GM21737 (cell line): Measurements from ENCODE around the gene GPM6B.
"Not testable (repeated sequence)": the region's sequence is repeated elsewhere in the genome, so short reads cannot be mapped to it uniquely, and the experiment has no call there.

Experiments used
- ATAC-seq: cut with Tn5 transposase; IDR thresholded peaks from one replicate; pipeline ENCODE4 v1.9.1; 2021; ENCODE audit warnings: mild to moderate bottlenecking, moderate library complexity; ENCODE audit not compliant: unreplicated experiment

GPM6B gene

DNA sequence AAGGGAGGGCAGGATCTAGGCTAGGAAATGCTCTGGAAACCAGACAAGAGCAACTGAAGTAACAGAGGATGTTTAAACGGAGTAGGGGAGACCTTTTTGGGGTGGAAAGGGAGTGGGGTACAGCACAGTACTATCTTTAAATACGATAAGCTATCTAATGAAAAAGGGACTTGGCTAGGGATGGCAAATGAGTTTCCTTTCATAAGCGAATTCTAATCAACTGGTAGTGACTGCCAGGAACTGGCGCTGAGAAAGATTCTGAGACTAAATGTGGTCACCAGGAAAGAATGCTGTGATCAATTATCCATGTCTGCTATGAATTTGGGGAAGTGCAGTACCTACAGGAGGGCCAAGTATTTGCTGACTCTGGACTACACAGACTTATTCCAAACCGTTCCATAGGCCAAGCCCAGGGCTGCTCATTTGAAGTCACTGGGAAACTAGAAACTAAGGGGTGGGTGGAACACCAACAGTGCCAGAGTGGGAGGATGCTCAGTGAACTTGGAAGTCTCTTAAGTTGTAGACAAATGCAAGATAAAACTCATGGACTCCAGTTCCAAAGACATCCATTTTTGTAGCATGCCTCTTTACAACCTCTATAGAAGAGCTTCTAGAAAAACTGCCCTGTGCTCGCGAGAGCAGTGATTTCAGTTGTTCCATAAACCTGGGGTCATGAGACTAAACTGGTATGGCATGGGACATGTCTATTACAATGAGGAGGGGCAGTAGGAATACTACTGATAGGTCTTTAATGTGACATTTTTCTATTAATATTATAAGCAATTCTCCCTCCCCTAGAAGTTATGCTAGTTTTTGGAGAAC is 84.4 kb downstream of the GPM6B start:
- ATAC-seq: no peak

DNA sequence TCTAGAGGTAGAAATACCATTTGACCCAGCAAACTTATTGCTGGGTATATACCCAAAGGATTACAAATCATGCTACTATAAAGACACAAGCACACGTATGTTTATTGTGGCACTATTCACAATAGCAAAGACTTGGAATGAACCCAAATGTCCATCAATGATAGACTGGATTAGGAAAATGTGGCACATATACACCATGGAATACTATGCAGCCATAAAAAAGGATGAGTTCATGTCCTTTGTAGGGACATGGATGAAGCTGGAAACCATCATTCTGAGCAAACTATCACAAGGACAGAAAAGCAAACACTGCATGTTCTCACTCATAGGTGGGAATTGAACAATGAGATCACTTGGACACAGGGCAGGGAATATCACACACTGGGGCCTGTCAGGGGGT is 86.4 kb downstream of the GPM6B start:
- not testable (repeated sequence) for ATAC-seq

DNA sequence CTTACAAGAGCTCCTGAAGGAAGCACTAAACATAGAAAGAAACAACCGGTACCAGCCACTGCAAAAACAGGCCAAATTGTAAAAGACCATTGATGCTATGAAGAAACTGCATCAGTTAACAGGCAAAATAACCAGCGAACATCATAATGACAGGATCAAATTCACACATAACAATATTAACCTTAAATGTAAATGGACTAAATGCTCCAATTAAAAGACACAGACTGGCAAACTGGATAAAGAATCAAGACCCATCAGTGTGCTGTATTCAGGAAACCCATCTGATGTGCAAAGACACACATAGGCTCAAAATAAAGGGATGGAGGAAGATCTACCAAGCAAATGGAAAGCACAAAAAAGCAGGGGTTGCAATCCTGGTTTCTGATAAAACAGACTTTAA is 90.3 kb downstream of the GPM6B start:
- not testable (repeated sequence) for ATAC-seq

DNA sequence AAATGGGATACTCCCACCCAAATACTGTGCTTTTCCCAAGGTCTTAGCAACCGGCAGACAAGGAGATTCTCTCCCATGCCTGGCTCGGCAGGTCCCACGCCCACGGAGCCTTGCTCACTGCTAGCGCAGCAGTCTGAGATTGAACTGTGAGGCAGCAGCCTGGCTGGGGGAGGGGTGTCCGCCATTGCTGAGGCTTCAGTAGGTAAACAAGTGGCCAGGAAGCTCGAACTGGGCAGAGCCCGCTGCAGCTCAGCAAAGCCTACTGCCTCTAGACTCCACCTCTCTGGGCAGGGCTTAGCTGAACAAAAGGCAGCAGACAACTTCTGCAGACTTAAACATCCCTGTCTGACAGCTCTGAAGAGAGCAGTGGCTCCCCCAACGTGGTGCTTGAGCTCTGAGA is 92.0 kb downstream of the GPM6B start:
- ATAC-seq: not testable (repeated sequence)

DNA sequence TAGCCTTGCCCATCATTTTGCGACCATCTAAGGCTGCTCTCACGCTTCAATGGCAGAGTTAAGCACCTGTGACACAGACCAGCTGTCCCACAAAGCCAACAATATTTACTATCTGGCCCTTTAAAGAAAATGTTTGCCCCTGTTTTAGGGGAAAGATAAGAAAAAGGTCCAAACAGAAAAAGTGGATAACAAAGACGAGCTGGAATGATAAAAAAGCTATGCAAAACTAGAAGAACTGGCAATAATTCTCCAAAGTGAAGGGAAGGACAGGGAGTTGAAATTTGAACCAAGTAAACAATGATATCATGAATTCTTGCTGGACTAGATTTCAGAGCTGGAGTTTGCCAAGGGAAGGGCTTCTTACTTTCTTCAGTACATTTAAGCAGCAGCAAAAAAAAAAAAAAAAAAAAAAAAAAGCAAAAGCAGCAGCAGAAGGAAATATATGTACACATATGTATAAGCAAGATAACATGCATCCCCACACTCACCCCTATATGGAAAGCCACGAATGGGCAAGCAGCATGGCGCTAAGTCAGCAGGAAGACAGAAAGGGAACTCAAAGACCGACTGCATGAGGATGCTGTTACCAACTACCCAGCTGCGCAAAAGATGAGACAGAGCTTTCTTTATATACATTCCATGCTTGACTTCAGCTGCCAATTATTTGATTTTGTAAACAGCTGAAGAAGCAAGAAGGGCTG is 94.9 kb downstream of the GPM6B start:
- ATAC-seq: no peak

DNA sequence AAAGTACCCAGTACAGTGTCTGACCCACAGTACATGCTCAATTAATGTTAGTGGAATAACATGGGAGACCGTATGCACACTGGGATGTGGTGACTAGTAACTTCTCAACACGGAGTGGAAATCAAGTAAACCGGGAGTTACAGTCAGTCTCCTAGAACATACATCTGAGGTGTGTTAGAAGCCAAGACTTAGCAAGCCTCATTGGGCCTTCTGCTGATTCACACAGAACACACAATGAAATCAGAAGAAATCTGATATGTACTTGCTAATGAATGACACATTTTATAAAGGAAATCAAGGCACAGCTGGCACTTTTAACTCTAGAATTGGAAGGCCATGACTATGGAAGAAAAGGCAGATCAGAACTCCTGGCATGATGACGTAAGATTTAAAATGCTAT is 95.5 kb downstream of the GPM6B start:
- ATAC-seq: no peak
